ENCODE data around the gene AGMO.

GRCh38 chr7:15378494-15379145 lies 183.2 kb downstream of the AGMO start:
- TF ChIP-seq POLR2A (IDR thresholded peaks at IDR 0.05; ENCODE audit: low read depth, low read length) = no peak
- no peak for TF ChIP-seq TAF1 (IDR thresholded peaks at IDR 0.05; ENCODE audit: borderline replicate concordance, low read depth, low read length)
